HepG2 (cell line): ENCODE results near the gene PALM. TPM values are rescaled to one million over a fixed set of nuclear protein-coding genes. Genes with fewer than 3 reads are reported as not detected.

Source experiments
- HIVEP1 ChIP-seq: sonication (generic); formaldehyde crosslinking; IDR thresholded peaks from 2 replicates; pipeline ENCODE4 v1.4.0; 2020; ENCODE audit warnings: mild to moderate bottlenecking, missing genetic modification reagents
- HNRNPUL1 ChIP-seq: fragments of 200-400 bp; formaldehyde crosslinking; IDR thresholded peaks from 2 replicates; pipeline ENCODE4 v1.6.1; 2017; ENCODE audit warnings: low read depth, mild to moderate bottlenecking, low read length, moderate library complexity
- IKZF4 ChIP-seq: sonication (generic); formaldehyde crosslinking; IDR thresholded peaks from 2 replicates; pipeline ENCODE4 v1.5.1; 2020; ENCODE audit warnings: borderline replicate concordance, mild to moderate bottlenecking, low read depth, missing genetic modification reagents; ENCODE audit errors: not compliant biosample characterization
- JUNB ChIP-seq: sonication (generic); formaldehyde crosslinking; IDR thresholded peaks from 2 replicates; pipeline ENCODE4 v1.8.0; 2022; ENCODE audit warnings: missing genetic modification reagents, mild to moderate bottlenecking, borderline replicate concordance
- KMT2A ChIP-seq: sonication (generic); formaldehyde crosslinking; IDR thresholded peaks from 2 replicates; pipeline ENCODE4 v1.4.0; 2020; ENCODE audit warnings: missing genetic modification reagents
- LCORL ChIP-seq, 2 experiments: fragments of 450-650 bp in 1 of 2; sonication (generic) in 1 of 2; formaldehyde crosslinking in 1 of 2; IDR thresholded peaks; 2 replicates each; pipeline versions ENCODE4 v1.5.0 to v1.6.1; 2017 to 2020; ENCODE audit warnings: antibody characterized with exemption in 1 of 2, missing genetic modification reagents in 1 of 2
- MAFK ChIP-seq, 2 experiments: IDR thresholded peaks in 1 of 2; conservative IDR thresholded peaks in 1 of 2; 2 replicates each; pipeline ENCODE4 v1.6.1; 2011; ENCODE audit warnings: improper control_type of control experiment in 2 of 2, low read length in 2 of 2
- MATR3 ChIP-seq: sonication (generic); formaldehyde crosslinking; IDR thresholded peaks from 2 replicates; pipeline ENCODE4 v1.4.0; 2020; ENCODE audit warnings: missing genetic modification reagents
- MIXL1 ChIP-seq: IDR thresholded peaks from 2 replicates; pipeline ENCODE4 v1.6.1; 2016
- PAWR ChIP-seq: sonication (generic); formaldehyde crosslinking; IDR thresholded peaks from 2 replicates; pipeline ENCODE4 v1.4.0; 2020; ENCODE audit warnings: missing genetic modification reagents, mild to moderate bottlenecking, borderline replicate concordance
- PCBP1 ChIP-seq: fragments of 200-400 bp; formaldehyde crosslinking; IDR thresholded peaks from 2 replicates; pipeline ENCODE4 v1.6.1; 2017; ENCODE audit warnings: mild to moderate bottlenecking, low read depth, low read length, borderline replicate concordance
- PRMT3 ChIP-seq: sonication (generic); formaldehyde crosslinking; IDR thresholded peaks from 2 replicates; pipeline ENCODE4 v1.8.1; 2022; ENCODE audit warnings: low read depth, mild to moderate bottlenecking, moderate library complexity, missing genetic modification reagents, borderline replicate concordance
- RELA ChIP-seq: sonication (generic); formaldehyde crosslinking; IDR thresholded peaks from 2 replicates; pipeline ENCODE4 v1.4.0; 2020; ENCODE audit warnings: missing genetic modification reagents
- SAP130 ChIP-seq: IDR thresholded peaks from 2 replicates; pipeline ENCODE4 v1.6.1; 2016; ENCODE audit warnings: low read depth
- SYNCRIP ChIP-seq: fragments of 200-400 bp; formaldehyde crosslinking; IDR thresholded peaks from 2 replicates; pipeline ENCODE4 v1.6.1; 2018; ENCODE audit warnings: mild to moderate bottlenecking, low read depth, low read length; ENCODE audit not compliant: insufficient read depth
- TCF7L2 ChIP-seq: IDR thresholded peaks from 2 replicates; pipeline ENCODE4 v1.6.1; 2011; ENCODE audit warnings: mild to moderate bottlenecking, low read depth, low read length, moderate library complexity
- ZBTB1 ChIP-seq: sonication (generic); formaldehyde crosslinking; IDR thresholded peaks from 2 replicates; pipeline ENCODE4 v1.4.0; 2020; ENCODE audit warnings: missing genetic modification reagents, borderline replicate concordance
- ZNF275 ChIP-seq: sonication (generic); formaldehyde crosslinking; IDR thresholded peaks from 2 replicates; pipeline ENCODE4 v1.8.0; 2022; ENCODE audit warnings: missing genetic modification reagents, mild to moderate bottlenecking, inconsistent platforms, borderline replicate concordance
- ZNF569 ChIP-seq: sonication (generic); formaldehyde crosslinking; IDR thresholded peaks from 2 replicates; pipeline ENCODE4 v1.5.0; 2020; ENCODE audit warnings: mild to moderate bottlenecking, missing genetic modification reagents, moderate library complexity, borderline replicate concordance
- ZNF629 ChIP-seq: sonication (generic); formaldehyde crosslinking; conservative IDR thresholded peaks from 2 replicates; pipeline ENCODE4 v1.5.0; 2020; ENCODE audit warnings: missing genetic modification reagents
- ZNF784 ChIP-seq: sonication (generic); formaldehyde crosslinking; IDR thresholded peaks from 2 replicates; pipeline ENCODE4 v1.5.1; 2020; ENCODE audit warnings: missing genetic modification reagents, mild to moderate bottlenecking, borderline replicate concordance
- ZNF891 ChIP-seq: sonication (generic); formaldehyde crosslinking; IDR thresholded peaks from 2 replicates; pipeline ENCODE4 v1.5.0; 2020; ENCODE audit warnings: mild to moderate bottlenecking, missing genetic modification reagents
- ZSCAN20 ChIP-seq: sonication (generic); formaldehyde crosslinking; IDR thresholded peaks from 2 replicates; pipeline ENCODE4 v1.4.0; 2020; ENCODE audit warnings: missing genetic modification reagents, mild to moderate bottlenecking, borderline replicate concordance
- ZSCAN9 ChIP-seq: IDR thresholded peaks from 2 replicates; pipeline ENCODE4 v1.6.1; 2016; ENCODE audit warnings: borderline replicate concordance
- polyA plus RNA-seq, 8 experiments: library from polyadenylated mRNA; depleted of rRNA in 3 of 8; stranded (reverse) in 7 of 8; unstranded in 1 of 8; fragments of >200 nt; fragmentation: Illumina TruSeq in 4 of 8; extraction: Trizol in 4 of 8; gene quantifications; 2 replicates each; pipeline versions ENCODE4 v1.2.1 to v1.2.3, GENCODE V29; 2011 to 2016; ENCODE audit warnings: low read depth in 4 of 8, missing spikeins in 1 of 8, mixed read lengths in 1 of 8; ENCODE audit not compliant: insufficient read depth in 1 of 8
- total RNA-seq, 5 experiments: library from RNA; depleted of rRNA; stranded (reverse); fragments of >200 nt; fragmentation: Illumina TruSeq; extraction: Trizol; gene quantifications; 2 replicates each; pipeline ENCODE4 v1.2.3, GENCODE V29; 2016; ENCODE audit warnings: low read depth in 1 of 5
- TF ChIP-seq, protein P1 (sequence below): sonication (generic); formaldehyde crosslinking; IDR thresholded peaks from 2 replicates; pipeline ENCODE4 v1.4.0; 2020; ENCODE audit warnings: mild to moderate bottlenecking, missing genetic modification reagents, borderline replicate concordance
- TF ChIP-seq, protein P2 (sequence below): sonication (generic); formaldehyde crosslinking; IDR thresholded peaks from 2 replicates; pipeline ENCODE4 v1.9.0; 2021; ENCODE audit warnings: missing genetic modification reagents, borderline replicate concordance

The PALM gene
- total and polyA plus RNA-seq, 2 of the 13 experiments (the other 11 are each of a cell fraction or from before 2014, with no cell fraction given) = 4.0 to 9.7 TPM

- no peak for TF ChIP-seq IKZF4 (CRISPR knock-in tag)
- no peak for TF ChIP-seq ZNF275 (CRISPR knock-in tag)
- TF ChIP-seq ZNF569 (CRISPR knock-in tag) = no peak
- no peak for TF ChIP-seq JUNB (CRISPR knock-in tag)
- TF ChIP-seq ZNF891 = no peak
- TF ChIP-seq ZSCAN9 (CRISPR knock-in tag) = 0 out of 2 replicates have a peak, but pooled peaks have one; percentile 32
- TF ChIP-seq HIVEP1 (CRISPR knock-in tag) = no peak
- no peak for TF ChIP-seq SYNCRIP
- TF ChIP-seq, protein P1, sequence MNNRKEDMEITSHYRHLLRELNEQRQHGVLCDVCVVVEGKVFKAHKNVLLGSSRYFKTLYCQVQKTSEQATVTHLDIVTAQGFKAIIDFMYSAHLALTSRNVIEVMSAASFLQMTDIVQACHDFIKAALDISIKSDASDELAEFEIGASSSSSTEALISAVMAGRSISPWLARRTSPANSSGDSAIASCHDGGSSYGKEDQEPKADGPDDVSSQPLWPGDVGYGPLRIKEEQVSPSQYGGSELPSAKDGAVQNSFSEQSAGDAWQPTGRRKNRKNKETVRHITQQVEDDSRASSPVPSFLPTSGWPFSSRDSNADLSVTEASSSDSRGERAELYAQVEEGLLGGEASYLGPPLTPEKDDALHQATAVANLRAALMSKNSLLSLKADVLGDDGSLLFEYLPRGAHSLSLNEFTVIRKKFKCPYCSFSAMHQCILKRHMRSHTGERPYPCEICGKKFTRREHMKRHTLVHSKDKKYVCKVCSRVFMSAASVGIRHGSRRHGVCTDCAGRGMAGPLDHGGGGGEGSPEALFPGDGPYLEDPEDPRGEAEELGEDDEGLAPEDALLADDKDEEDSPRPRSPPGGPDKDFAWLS (CRISPR knock-in tag) = no peak
- TF ChIP-seq MIXL1 (CRISPR knock-in tag) = no peak
- TF ChIP-seq ZBTB1 (CRISPR knock-in tag) = no peak
- TF ChIP-seq PCBP1 = no peak
- TF ChIP-seq ZSCAN20 (CRISPR knock-in tag) = no peak
- no peak for TF ChIP-seq MATR3 (CRISPR knock-in tag)
- TF ChIP-seq HNRNPUL1 = no peak
- TF ChIP-seq LCORL (IDR thresholded peaks at IDR 0.05) = no peak
- TF ChIP-seq LCORL (CRISPR knock-in tag; IDR thresholded peaks at IDR 0.05) = 0 out of 2 replicates have a peak, but pooled peaks have one; percentile 43
- no peak for TF ChIP-seq MAFK (conservative IDR thresholded peaks at IDR 0.05 in 1 of 2, IDR thresholded peaks at IDR 0.05 in 1 of 2; ENCODE audit: low read length in 2 of 2)
- no peak for TF ChIP-seq SAP130 (CRISPR knock-in tag)
- TF ChIP-seq KMT2A = no peak
- TF ChIP-seq PRMT3 (CRISPR knock-in tag) = no peak
- TF ChIP-seq, protein P2, sequence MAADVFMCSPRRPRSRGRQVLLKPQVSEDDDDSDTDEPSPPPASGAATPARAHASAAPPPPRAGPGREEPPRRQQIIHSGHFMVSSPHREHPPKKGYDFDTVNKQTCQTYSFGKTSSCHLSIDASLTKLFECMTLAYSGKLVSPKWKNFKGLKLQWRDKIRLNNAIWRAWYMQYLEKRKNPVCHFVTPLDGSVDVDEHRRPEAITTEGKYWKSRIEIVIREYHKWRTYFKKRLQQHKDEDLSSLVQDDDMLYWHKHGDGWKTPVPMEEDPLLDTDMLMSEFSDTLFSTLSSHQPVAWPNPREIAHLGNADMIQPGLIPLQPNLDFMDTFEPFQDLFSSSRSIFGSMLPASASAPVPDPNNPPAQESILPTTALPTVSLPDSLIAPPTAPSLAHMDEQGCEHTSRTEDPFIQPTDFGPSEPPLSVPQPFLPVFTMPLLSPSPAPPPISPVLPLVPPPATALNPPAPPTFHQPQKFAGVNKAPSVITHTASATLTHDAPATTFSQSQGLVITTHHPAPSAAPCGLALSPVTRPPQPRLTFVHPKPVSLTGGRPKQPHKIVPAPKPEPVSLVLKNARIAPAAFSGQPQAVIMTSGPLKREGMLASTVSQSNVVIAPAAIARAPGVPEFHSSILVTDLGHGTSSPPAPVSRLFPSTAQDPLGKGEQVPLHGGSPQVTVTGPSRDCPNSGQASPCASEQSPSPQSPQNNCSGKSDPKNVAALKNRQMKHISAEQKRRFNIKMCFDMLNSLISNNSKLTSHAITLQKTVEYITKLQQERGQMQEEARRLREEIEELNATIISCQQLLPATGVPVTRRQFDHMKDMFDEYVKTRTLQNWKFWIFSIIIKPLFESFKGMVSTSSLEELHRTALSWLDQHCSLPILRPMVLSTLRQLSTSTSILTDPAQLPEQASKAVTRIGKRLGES (CRISPR knock-in tag) = no peak
- TF ChIP-seq TCF7L2 = no peak
- no peak for TF ChIP-seq ZNF629 (CRISPR knock-in tag)
- TF ChIP-seq RELA (CRISPR knock-in tag) = no peak
- no peak for TF ChIP-seq ZNF784
- TF ChIP-seq PAWR (CRISPR knock-in tag) = no peak
Measured at GRCh38 chr19:703329-703650, 5.4 kb upstream of the PALM start (continued).
